GM21381 (cell line): ENCODE results near the gene MRGPRD.

ENCODE experiments used
- ATAC-seq: cut with Tn5 transposase; IDR thresholded peaks from one replicate; pipeline ENCODE4 v1.9.1; 2021; ENCODE audit warnings: mild to moderate bottlenecking, moderate library complexity; ENCODE audit not compliant: unreplicated experiment

Gene MRGPRD

GRCh38 chr11:68970921-68971636 is 9.7 kb downstream of the MRGPRD start:
- no peak for ATAC-seq

GRCh38 chr11:68969386-68969785 is 11.4 kb downstream of the MRGPRD start:
- ATAC-seq, result no peak

GRCh38 chr11:68968306-68969250 is 12.2 kb downstream of the MRGPRD start:
- no peak for ATAC-seq

GRCh38 chr11:68966894-68967780 is 13.6 kb downstream of the MRGPRD start:
- no peak for ATAC-seq

- ATAC-seq, result no peak
Observed at GRCh38 chr11:68965901-68966853, 14.6 kb downstream of the MRGPRD start.

GRCh38 chr11:68963779-68964178 is 17.0 kb downstream of the MRGPRD start:
- no peak for ATAC-seq

GRCh38 chr11:68962527-68963250 is 18.1 kb downstream of the MRGPRD start:
- ATAC-seq, result no peak

- ATAC-seq, result no peak
Observed at GRCh38 chr11:68961245-68961644, 19.5 kb downstream of the MRGPRD start.

GRCh38 chr11:68960294-68961071 is 20.3 kb downstream of the MRGPRD start:
- ATAC-seq, result no peak

- ATAC-seq, result no peak
Observed at GRCh38 chr11:68959465-68960293, 21.1 kb downstream of the MRGPRD start.

GRCh38 chr11:68958211-68958610 is 22.6 kb downstream of the MRGPRD start:
- no peak for ATAC-seq

- ATAC-seq, result no peak
Observed at GRCh38 chr11:68956547-68957254, 24.1 kb downstream of the MRGPRD start.

GRCh38 chr11:68956142-68956541 is 24.6 kb downstream of the MRGPRD start:
- ATAC-seq, result no peak

- ATAC-seq, result no peak
Observed at GRCh38 chr11:68955607-68955958, 25.2 kb downstream of the MRGPRD start.

- no peak for ATAC-seq
Observed at GRCh38 chr11:68954836-68955606, 25.8 kb downstream of the MRGPRD start.

- no peak for ATAC-seq
Observed at GRCh38 chr11:68950762-68951161, 30.0 kb downstream of the MRGPRD start.
